Measurements from ENCODE around the gene EPHA7.

EPHA7 gene

GRCh38 chr6:93419304-93420162, at the start of gene EPHA7:
EPHA7 (minus strand) TSS chr6:93419559; CDS start chr6:93419341, 218 bp downstream.
- DNase-seq: peak; percentile 19

DNA sequence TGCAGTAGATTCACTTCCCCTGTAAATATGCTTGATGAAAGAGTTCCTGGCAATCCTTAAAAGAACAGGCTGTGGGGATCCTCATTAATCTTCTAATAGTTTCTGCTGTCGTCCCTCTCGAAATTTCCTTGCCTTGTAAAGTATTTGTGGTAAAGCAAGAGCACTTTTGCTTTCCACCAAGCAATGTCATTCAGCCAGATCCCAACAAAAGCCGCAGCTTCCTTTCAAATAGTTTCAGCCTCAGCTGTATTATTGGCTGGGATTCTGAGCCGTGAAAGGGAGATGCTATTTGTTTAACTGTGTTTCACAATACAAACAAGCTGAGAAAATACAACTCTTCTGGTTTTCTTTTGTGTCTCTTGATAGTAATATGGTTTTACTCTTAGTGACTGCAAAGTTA, 48.9 kb upstream of the EPHA7 start:
- DNase-seq: no peak

- DNase-seq: no peak
These were observed 35.2 kb upstream of the EPHA7 start for GRCh38 chr6:93454533-93454932.

GRCh38 chr6:93453956-93454355, 34.6 kb upstream of the EPHA7 start:
- no peak for DNase-seq

DNA sequence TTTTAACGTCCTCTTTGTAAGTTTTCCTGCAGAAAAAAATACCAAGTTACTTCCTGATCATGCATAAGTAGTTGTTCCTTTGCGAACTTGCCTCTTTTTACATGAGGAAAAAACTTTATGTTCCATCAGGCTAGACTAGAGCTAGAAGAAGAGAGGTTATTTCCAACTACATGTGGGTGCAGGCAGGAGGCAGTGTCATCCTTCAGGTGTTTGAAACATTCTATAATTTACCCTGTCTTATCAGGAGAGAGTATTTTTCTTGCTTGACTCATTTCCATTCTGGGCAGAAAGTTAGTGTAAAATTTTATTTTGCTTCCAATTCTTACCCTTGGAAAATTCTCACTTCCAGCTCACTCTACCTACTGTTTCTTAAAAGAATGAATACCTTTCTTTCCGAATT, 28.5 kb upstream of the EPHA7 start:
- DNase-seq: no peak

- no peak for DNase-seq
These were observed 18.1 kb upstream of the EPHA7 start for GRCh38 chr6:93437491-93437890.

DNA sequence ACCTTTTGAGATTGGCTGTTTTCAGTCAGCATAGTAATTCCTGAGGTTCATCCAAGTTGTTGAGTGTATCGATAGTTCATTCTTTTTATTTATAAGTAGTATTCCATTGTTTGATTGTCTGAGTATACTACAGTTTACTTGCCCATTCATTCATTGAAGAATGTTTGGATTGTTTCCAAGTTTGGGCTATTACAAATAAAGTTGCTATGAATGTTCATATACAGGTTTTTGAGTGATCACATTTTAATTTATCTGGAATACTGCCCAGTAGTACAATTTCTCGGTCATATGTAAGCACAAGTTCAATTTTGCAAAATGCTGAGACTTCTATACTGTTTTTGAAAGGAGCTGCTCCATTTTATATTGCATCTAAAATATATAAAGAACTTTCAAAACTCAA, 14.2 kb upstream of the EPHA7 start:
- no peak for DNase-seq

DNA sequence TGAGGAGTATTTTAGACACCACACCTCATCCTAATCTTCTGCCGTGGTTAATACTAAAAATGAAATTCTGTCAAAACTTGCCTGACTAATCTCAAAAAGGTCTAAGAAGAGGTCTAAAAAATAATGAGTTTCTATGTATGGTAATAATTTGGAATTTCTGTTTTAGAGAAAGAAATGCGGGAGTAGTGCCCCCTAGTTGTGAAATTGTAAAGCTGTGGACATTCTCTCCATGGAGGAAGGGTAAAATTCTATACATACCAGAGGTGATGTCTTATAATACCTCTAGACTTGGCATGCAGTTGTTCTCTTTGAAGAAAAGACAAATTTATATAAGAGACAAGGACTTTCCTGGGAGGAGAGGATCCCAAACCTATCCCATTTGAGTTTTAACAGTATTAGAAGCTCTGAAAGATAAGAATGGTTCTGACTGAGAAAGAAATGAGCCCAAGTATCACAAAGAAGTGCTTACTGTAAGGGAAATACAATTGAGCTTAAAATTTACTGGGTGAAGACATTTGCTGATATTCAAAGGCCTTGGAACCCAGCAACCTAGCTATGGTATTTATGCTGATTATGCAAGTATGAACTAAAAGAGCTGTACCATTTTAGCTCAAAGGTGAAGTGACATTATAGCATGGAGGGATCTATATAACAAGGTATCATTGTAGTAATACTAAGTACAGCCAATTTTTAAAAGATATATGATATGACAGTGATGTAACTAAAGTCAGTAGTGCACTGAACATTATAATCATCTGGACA, 5.1 kb upstream of the EPHA7 start:
- no peak for DNase-seq

DNA sequence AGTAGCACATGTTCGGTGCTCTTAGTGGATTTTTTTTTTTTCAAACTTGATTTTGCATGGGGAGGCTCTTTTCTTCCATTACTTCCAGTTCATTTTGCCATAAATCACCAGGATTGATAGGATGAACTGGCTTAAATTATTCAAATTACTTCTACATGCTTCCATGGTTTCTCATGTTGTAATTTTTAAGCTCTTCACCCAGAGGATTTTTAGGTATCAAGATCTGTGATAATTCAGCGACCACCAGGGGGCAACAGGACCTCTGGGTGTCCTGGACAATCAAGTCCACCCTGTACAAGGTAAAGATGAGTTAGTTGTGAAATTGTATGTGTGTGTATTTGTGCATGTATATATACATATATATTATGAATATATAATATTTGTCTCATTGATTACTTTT, 4.2 kb upstream of the EPHA7 start:
- DNase-seq: no peak

GRCh38 chr6:93420163-93420795, 920 bp upstream of the EPHA7 start:
- DNase-seq: no peak

- DNase-seq: no peak
These were observed 703 bp downstream of the EPHA7 start for GRCh38 chr6:93418408-93419303.

DNA sequence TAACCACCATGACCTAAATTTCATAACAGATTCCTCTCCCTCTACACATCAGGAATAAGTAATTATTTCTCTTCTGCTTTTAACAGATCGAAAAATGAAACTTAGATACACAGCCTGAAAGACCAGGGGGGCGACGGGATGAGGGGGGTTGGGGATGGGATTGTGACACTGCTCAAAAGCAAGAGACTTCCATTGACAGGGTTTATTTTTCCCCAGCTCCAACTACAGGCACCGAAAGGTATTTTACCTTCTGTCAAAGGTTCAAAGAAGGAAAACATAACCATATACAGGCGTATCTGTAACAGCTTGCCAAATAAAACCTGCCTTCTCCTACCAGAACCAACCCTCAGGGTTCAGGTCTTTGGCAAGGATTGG, 1.3 kb downstream of the EPHA7 start:
- DNase-seq: no peak

GRCh38 chr6:93417421-93418013, 1.8 kb downstream of the EPHA7 start:
- no peak for DNase-seq

DNA sequence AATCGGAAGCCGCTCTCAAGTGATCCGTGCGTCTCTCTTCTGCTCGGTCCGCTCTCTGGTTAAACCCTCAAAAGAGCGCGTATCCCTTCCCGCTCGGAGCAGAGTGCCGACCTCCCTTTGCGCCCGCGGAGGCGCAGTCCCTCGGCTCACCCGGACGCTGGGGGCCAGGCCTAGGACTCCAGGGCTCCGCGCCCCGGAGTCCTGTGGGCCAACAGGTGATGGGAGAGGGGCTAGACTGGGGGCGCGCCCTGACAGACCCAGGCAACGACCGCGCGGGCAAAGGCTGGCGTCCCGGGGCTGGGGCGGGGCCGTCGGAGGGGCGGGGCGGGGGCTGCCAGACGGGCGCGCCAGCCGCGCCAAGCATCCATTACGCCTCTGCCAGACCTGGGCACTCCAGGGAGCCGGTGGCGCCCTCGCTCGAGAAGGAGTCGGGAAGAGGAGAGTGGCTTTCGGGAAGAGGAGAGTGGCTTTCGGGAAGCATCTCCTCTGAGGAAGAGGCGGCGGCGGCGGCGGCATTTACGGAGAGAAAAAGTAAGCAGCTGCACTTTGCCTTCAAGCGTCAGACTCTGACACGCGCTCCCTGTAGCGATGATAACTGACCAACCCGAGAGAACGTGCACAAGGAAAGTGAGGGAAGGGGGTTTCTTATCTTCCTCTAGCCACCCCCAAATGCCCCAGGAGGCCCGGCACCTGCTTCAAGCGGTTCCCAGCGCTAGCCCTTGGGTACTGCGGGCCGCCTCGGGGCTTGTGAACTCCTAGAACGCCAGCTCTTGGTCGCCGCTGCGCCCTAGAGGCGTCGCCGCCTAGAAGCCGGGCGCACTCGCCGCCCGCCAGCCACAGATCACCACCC, 2.6 kb downstream of the EPHA7 start:
- no peak for DNase-seq

DNA sequence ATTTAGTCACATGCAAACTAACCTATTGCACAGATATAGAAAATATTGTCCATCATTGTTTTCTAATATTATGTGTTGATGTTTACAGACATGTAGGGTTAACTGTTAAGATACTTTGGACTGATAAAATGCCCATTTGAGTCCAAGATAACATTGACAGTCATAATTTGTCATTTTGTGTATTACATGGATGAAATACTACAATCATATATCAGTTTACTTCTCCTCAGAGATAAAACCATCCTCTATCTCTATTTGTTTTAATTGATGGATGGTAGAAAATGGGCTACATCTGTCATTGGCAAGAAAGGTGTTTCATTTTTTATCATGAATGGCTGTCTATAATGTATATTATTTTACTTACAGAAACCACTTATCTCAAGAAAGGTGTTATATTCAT, 6.2 kb downstream of the EPHA7 start:
- DNase-seq: no peak

DNA sequence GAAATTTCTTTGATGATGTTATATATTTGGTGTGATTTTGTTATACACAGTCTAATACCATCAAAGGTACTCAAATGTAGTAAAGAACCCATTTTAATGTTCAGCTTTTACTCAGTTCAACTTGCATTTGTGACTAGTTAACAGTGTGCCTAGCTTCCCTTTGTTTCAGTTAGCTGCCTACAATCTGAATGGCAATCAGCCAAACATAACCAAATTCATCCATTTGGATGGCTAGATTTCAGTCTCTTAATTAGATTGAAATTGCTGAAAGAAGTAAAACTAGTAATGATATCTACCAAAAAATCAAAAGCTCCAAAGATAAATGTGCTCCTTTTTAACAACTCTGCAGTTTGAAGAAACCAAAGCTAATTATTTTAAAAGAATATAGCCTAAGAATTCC, 6.9 kb downstream of the EPHA7 start:
- no peak for DNase-seq

GRCh38 chr6:93407186-93407585, 12.2 kb downstream of the EPHA7 start:
- no peak for DNase-seq

GRCh38 chr6:93403390-93403789, 16.0 kb downstream of the EPHA7 start:
- no peak for DNase-seq

DNA sequence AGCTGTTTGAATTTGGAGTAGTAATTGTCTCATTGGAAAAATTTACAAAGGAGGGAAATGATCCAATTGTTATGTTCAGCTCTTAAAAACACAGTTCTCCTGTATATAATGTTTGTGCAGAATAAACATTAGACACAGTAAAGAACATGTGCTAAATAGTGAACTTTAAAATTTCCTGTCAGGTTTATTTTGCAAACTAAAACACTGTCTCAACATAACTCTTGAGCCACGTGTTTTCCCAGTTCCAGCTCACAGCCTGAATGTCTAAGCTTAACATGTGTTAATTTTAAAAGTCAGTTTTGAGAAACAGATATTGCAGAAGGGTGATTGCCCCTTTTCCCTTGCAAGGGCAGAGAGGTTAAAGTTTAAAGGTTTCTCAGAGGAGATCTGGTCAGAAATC, 20.6 kb downstream of the EPHA7 start:
- DNase-seq: no peak

- no peak for DNase-seq
These were observed 24.9 kb downstream of the EPHA7 start for GRCh38 chr6:93394471-93394870.

GRCh38 chr6:93393554-93394074, 25.7 kb downstream of the EPHA7 start:
- no peak for DNase-seq
